GM12892 (cell line): ENCODE data around the gene CACNG5.

ENCODE experiments used
- POLR2A ChIP-seq: IDR thresholded peaks from 2 replicates; pipeline ENCODE4 v1.6.1; 2011; ENCODE audit warnings: low read depth, low read length, control low read depth
- TAF1 ChIP-seq: IDR thresholded peaks from 2 replicates; pipeline ENCODE4 v1.6.1; 2011; ENCODE audit warnings: low read depth, mild to moderate bottlenecking, control low read depth, low read length, borderline replicate concordance

DNA sequence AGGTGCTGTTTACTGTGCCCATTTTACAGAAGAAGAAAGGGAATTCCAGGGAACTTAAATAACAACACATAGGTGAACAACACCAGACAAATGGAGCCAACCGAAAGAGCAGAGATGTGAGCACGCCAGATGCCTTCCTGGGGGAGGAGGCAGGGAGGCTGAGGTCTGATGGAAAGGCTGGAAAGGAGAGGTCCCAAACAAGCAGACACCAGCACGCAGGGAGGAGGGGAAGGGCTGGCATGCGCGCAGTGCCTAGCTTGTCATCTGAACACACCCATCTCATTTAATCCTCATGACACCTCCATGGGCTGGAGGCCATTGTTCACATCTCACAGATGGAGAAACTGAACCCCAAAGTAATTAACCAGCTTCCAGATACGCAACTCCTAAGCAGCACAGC lies 20.9 kb upstream of the CACNG5 start:
- TF ChIP-seq POLR2A, result no peak
- no peak for TF ChIP-seq TAF1
